ENCODE data around the gene NDUFA8. TPM values are rescaled to one million over a fixed set of nuclear protein-coding genes. Genes with fewer than 3 reads are reported as not detected.
A peak's percentile ranks its signal among the peaks of the same experiment; 100 is the strongest.

Gene NDUFA8
- total and polyA plus RNA-seq, 9 of the 15 experiments (the other 6 are each of a cell fraction or from before 2014, with no cell fraction given): 105 to 212 (median 133) TPM

DNA sequence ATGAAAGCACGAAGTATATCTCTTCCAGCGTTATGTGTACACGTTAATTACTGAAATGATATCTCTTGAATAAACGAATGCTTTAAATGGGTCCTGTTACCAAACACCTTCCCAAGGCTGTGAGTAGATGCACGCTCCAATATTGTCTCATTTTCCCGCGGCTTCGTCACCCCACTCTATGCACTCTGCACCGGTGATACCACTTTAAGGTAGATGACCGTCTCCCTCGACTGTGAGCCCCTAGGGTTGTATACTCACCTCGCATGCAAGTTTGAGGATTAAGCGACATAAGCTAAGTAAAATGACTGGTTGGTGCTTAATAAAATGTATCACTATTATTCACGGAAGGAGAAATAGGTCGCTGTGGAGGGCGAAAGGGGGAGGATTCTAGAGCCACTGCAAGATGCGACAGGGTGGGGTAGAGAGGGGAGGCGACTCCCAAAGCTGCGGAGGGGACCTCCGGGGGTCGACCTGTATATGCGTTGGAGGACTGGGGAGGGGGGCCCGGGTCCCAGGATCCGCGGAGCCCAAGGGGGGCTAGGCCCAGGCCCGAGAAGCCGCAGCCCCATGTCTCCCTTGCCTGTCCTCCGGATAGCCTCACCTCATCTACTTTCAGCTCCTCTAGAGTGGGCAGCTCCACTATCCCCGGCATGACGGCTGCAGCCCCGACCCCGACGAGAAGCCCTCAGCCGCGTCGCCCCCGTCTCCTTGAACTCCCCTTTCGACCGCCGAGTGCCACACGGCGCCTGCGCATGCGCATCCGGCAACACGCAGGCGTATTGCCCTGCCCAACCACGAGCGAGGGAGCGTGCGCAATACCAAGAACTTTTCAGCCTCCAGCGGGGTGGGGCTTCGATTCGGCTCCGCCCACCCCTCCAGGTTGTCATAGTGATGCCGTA is at the start of gene NDUFA8, which contains the start of gene MORN5 (continued):
- TF ChIP-seq, protein P1, sequence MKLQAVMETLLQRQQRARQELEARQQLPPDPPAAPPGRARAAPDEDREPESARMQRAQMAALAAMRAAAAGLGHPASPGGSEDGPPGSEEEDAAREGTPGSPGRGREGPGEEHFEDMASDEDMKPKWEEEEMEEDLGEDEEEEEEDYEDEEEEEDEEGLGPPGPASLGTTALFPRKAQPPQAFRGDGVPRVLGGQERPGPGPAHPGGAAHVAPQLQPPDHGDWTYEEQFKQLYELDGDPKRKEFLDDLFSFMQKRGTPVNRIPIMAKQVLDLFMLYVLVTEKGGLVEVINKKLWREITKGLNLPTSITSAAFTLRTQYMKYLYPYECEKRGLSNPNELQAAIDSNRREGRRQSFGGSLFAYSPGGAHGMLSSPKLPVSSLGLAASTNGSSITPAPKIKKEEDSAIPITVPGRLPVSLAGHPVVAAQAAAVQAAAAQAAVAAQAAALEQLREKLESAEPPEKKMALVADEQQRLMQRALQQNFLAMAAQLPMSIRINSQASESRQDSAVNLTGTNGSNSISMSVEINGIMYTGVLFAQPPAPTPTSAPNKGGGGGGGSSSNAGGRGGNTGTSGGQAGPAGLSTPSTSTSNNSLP (IDR thresholded peaks at IDR 0.05; ENCODE audit: borderline replicate concordance, low read depth, low read length): no peak
- TF ChIP-seq MAFG (tag; conservative IDR thresholded peaks at IDR 0.05) (no peak), BRCA1 (IDR thresholded peaks at IDR 0.05) (no peak), BRCA1 (CRISPR knock-in tag; IDR thresholded peaks at IDR 0.05) (no peak), SMARCC2 (IDR thresholded peaks at IDR 0.05; ENCODE audit: low read depth) (no peak), CHD4 (IDR thresholded peaks at IDR 0.05; ENCODE audit: insufficient read depth, insufficient replicate concordance, low read depth, low read length, poor library complexity, severe bottlenecking) (no peak), SAFB (IDR thresholded peaks at IDR 0.05; ENCODE audit: borderline replicate concordance, low read depth, low read length) (no peak), NR2F6 (CRISPR knock-in tag; IDR thresholded peaks at IDR 0.05) (no peak), ZC3H11A (IDR thresholded peaks at IDR 0.05; ENCODE audit: low read depth, low read length) (no peak), TCF3 (CRISPR knock-in tag; IDR thresholded peaks at IDR 0.05) (no peak), SNIP1 (IDR thresholded peaks at IDR 0.05; ENCODE audit: low read depth) (no peak), ZNF75A (CRISPR knock-in tag; IDR thresholded peaks at IDR 0.05) (no peak), PHF21A (IDR thresholded peaks at IDR 0.05; ENCODE audit: borderline replicate concordance, low read depth) (no peak), ZFP30 (CRISPR knock-in tag; IDR thresholded peaks at IDR 0.05; ENCODE audit: borderline replicate concordance) (no peak), HNRNPK (IDR thresholded peaks at IDR 0.05; ENCODE audit: low read depth, low read length, poor library complexity, severe bottlenecking) (no peak), E2F3 (CRISPR knock-in tag; IDR thresholded peaks at IDR 0.05) (no peak), HEY1 (CRISPR knock-in tag; IDR thresholded peaks at IDR 0.05; ENCODE audit: borderline replicate concordance) (no peak), TFAM (CRISPR knock-in tag; conservative IDR thresholded peaks at IDR 0.05) (no peak), LARP7 (IDR thresholded peaks at IDR 0.05) (no peak), NFATC3 (IDR thresholded peaks at IDR 0.05) (no peak), RB1 (IDR thresholded peaks at IDR 0.05; ENCODE audit: low read depth) (no peak), ESRRA (IDR thresholded peaks at IDR 0.05; ENCODE audit: borderline replicate concordance, low read depth) (peak; percentile 90)
- TF ChIP-seq, protein P2, sequence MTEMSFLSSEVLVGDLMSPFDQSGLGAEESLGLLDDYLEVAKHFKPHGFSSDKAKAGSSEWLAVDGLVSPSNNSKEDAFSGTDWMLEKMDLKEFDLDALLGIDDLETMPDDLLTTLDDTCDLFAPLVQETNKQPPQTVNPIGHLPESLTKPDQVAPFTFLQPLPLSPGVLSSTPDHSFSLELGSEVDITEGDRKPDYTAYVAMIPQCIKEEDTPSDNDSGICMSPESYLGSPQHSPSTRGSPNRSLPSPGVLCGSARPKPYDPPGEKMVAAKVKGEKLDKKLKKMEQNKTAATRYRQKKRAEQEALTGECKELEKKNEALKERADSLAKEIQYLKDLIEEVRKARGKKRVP (CRISPR knock-in tag; IDR thresholded peaks at IDR 0.05): no peak
- TF ChIP-seq, protein P3, sequence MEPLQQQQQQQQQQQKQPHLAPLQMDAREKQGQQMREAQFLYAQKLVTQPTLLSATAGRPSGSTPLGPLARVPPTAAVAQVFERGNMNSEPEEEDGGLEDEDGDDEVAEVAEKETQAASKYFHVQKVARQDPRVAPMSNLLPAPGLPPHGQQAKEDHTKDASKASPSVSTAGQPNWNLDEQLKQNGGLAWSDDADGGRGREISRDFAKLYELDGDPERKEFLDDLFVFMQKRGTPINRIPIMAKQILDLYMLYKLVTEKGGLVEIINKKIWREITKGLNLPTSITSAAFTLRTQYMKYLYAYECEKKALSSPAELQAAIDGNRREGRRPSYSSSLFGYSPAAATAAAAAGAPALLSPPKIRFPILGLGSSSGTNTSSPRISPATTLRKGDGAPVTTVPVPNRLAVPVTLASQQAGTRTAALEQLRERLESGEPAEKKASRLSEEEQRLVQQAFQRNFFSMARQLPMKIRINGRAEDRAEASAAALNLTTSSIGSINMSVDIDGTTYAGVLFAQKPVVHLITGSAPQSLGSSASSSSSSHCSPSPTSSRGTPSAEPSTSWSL (CRISPR knock-in tag; IDR thresholded peaks at IDR 0.05; ENCODE audit: borderline replicate concordance): no peak

Measured in K562 (cell line).